B cell (primary cell): ENCODE results near the gene RIMKLB. TPM values are rescaled to one million over a fixed set of nuclear protein-coding genes. Genes with fewer than 3 reads are reported as not detected.
"Not testable (repeated sequence)": the region's sequence is repeated elsewhere in the genome, so short reads cannot be mapped to it uniquely, and the experiment has no call there.

Experiments used
- ATAC-seq: fragments of 200-7000 bp; cut with Tn5 transposase; one replicate; pipeline ENCODE4 v1.10.0; 2021; ENCODE audit warnings: low read depth, mild to moderate bottlenecking, moderate number of reproducible peaks, moderate library complexity
- CTCF ChIA-PET: fragments of 350-600 bp; sonication (Branson Sonifier 250); formaldehyde crosslinking; loops from one replicate; lab custom pipeline; 2021; ENCODE audit warnings: antibody characterized with exemption, inconsistent platforms; lab: Charles Lee
- POLR2A ChIA-PET: fragments of 350-600 bp; sonication (Branson Sonifier 250); formaldehyde crosslinking; loops from one replicate; lab custom pipeline; 2021; ENCODE audit warnings: antibody characterized with exemption; lab: Charles Lee
- DNase-seq: peaks from one replicate; pipeline ENCODE4 v3.0.0; 2013
- H2AFZ ChIP-seq: 2 replicates; pipeline ENCODE4 v1.6.1; 2012; ENCODE audit warnings: mild to moderate bottlenecking, low read depth, low read length; ENCODE audit not compliant: insufficient read depth, poor library complexity, severe bottlenecking
- H3K27ac ChIP-seq, 2 donors: 1 replicate in 1 of 2; 2 replicates in 1 of 2; pipeline ENCODE4 v1.5.1; 2012 to 2013; ENCODE audit warnings: low read length in 2 of 2, mild to moderate bottlenecking in 2 of 2, moderate library complexity in 1 of 2
- H3K27me3 ChIP-seq, 4 experiments: fragments of 200-600 bp in 1 of 4; sonication (generic) in 1 of 4; replicated peaks in 1 of 4; 1 replicate in 2 of 4; 2 replicates in 2 of 4; pipeline versions ENCODE4 v1.6.1 to v1.7.0; 2013 to 2016; ENCODE audit warnings: low read length in 3 of 4, mild to moderate bottlenecking in 2 of 4, mixed read lengths in 1 of 4, moderate library complexity in 1 of 4; ENCODE audit not compliant: insufficient read depth in 4 of 4, control insufficient read depth in 3 of 4; ENCODE audit errors: control extremely low read depth in 1 of 4
- H3K36me3 ChIP-seq, 2 experiments: replicated peaks in 1 of 2; 1 replicate in 1 of 2; 2 replicates in 1 of 2; pipeline versions ENCODE4 v1.6.1 to v1.7.1; 2013; ENCODE audit warnings: low read length in 1 of 2; ENCODE audit not compliant: insufficient read depth in 2 of 2, control insufficient read depth in 1 of 2; ENCODE audit errors: control extremely low read depth in 1 of 2, extremely low read depth in 1 of 2
- H3K4me1 ChIP-seq, 2 donors: fragments of 200-600 bp in 1 of 2; sonication (generic) in 1 of 2; 1 replicate in 1 of 2; 2 replicates in 1 of 2; pipeline versions ENCODE4 v1.5.1 to v1.6.1; 2013 to 2017; ENCODE audit warnings: low read length in 2 of 2; ENCODE audit not compliant: control insufficient read depth in 2 of 2, insufficient read depth in 2 of 2
- H3K4me2 ChIP-seq: replicated peaks from 2 replicates; pipeline ENCODE3; 2012; ENCODE audit warnings: mild to moderate bottlenecking, low read depth, low read length; ENCODE audit not compliant: poor library complexity, severe bottlenecking
- H3K4me3 ChIP-seq, 5 experiments: fragments of 200-600 bp in 1 of 5; sonication (generic) in 1 of 5; 1 replicate in 3 of 5; 2 replicates in 2 of 5; pipeline versions ENCODE4 v1.5.1 to v1.7.0; 2011 to 2016; ENCODE audit warnings: low read length in 4 of 5, mild to moderate bottlenecking in 4 of 5, low read depth in 2 of 5, control low read depth in 1 of 5, moderate library complexity in 1 of 5; ENCODE audit not compliant: insufficient read depth in 1 of 5; ENCODE audit errors: control extremely low read depth in 1 of 5, extremely low read depth in 1 of 5
- H3K79me2 ChIP-seq: fragments of 200-600 bp; sonication (generic); one replicate; pipeline ENCODE4 v1.6.0; 2016; ENCODE audit warnings: low read length; ENCODE audit not compliant: control insufficient read depth, insufficient read depth
- H3K9ac ChIP-seq: fragments of 200-600 bp; sonication (generic); 2 replicates; pipeline ENCODE4 v1.6.1; 2017; ENCODE audit warnings: mild to moderate bottlenecking, low read length, moderate library complexity
- H3K9me3 ChIP-seq, 3 donors: one replicate each; pipeline versions ENCODE4 v1.6.1 to v1.7.1; 2013; ENCODE audit warnings: low read length in 2 of 3; ENCODE audit not compliant: control insufficient read depth in 2 of 3, insufficient read depth in 1 of 3; ENCODE audit errors: control extremely low read depth in 1 of 3
- H4K20me1 ChIP-seq: 2 replicates; pipeline ENCODE4 v1.6.0; 2012; ENCODE audit warnings: mild to moderate bottlenecking, low read length; ENCODE audit not compliant: insufficient read depth, control insufficient read depth, poor library complexity, severe bottlenecking
- H3K27ac Mint-ChIP-seq: one replicate; pipeline ENCODE4 v1.8.0; 2021; ENCODE audit warnings: mixed read lengths
- H3K27me3 Mint-ChIP-seq: one replicate; pipeline ENCODE4 v1.8.0; 2021; ENCODE audit warnings: mixed read lengths
- H3K4me1 Mint-ChIP-seq: one replicate; pipeline ENCODE4 v1.8.0; 2021; ENCODE audit warnings: mixed read lengths
- H3K4me3 Mint-ChIP-seq: one replicate; pipeline ENCODE4 v1.8.0; 2021; ENCODE audit warnings: mixed read lengths
- H3K9me3 Mint-ChIP-seq: one replicate; pipeline ENCODE4 v1.8.0; 2022; ENCODE audit warnings: mixed read lengths; ENCODE audit not compliant: insufficient read depth
- CTCF ChIP-seq: fragments of 200-600 bp; IDR thresholded peaks from one replicate; pipeline ENCODE4 v1.8.0; 2022; ENCODE audit warnings: antibody characterized with exemption, mild to moderate bottlenecking
- EZH2 ChIP-seq: IDR thresholded peaks from 2 replicates; pipeline ENCODE4 v1.6.1; 2012; ENCODE audit warnings: borderline replicate concordance, low read depth, mild to moderate bottlenecking, moderate library complexity, low read length; ENCODE audit not compliant: insufficient read depth, poor library complexity, severe bottlenecking
- whole genome bisulfite sequencing: methylation state at CpG from one replicate; pipeline ENCODE4 v1.1.5; 2013; ENCODE audit warnings: missing lambda C conversion rate; ENCODE audit not compliant: insufficient coverage; 5-methylcytosine and 5-hydroxymethylcytosine counted together
- intact Hi-C: fragments of 100-400 bp; cut with micrococcal nuclease; formaldehyde crosslinking; loops from one replicate; pipeline ENCODE4 v1.10.0; 2022
- polyA plus RNA-seq: library from polyadenylated mRNA; depleted of rRNA; stranded (reverse); fragments of >200 nt; gene quantifications from 2 replicates; pipeline ENCODE4 v1.2.3, GENCODE V29; 2012
- total RNA-seq, 2 donors: library from RNA; stranded (reverse); fragments of 120-200 nt in 1 of 2; gene quantifications; 1 replicate in 1 of 2; 2 replicates in 1 of 2; pipeline versions ENCODE4 v1.2.3 to v1.2.4, GENCODE V29; 2013 to 2022

RIMKLB gene
- total and polyA plus RNA-seq, 2 donors (not counting 1 experiment from before 2014, with no cell fraction given): 27.8 to 54.2 TPM

DNA sequence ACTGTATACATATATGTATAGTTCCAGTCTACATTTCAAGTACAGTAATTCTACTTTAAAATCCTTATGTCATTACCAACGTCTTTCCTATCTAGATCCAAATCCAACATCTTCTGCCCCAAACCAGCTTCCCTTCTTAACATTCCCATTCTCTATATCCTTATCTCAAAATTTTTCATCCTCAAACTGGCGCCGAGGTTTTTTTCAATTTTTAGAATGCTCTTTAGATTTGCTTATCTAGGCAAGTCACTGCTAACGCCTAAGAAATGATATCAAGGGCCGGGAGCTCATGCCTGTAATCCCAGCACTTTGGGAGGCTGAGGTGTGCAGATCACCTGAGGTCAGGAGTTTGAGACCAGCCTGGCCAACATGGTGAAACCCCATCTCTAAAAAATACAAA, 48.3 kb downstream of the RIMKLB start:
- no peak overlapping the region for H3K9ac ChIP-seq
- peaks cover 0 to 16% of the 10 kb centered on the region in 2 experiments for H3K36me3 ChIP-seq
- H3K9me3 ChIP-seq: no peaks in the 10 kb centered on the region
- no peak for DNase-seq
- no peak overlapping the region for H3K27ac ChIP-seq
- no peaks in the 10 kb centered on the region for H3K9me3 Mint-ChIP-seq
- H3K4me3 Mint-ChIP-seq: no peak overlapping the region
- 67% methylated on average over 2 of the region's 5 CpGs for WGBS
- TF ChIP-seq CTCF (no peak), EZH2 (no peak)
- no peaks in the 10 kb centered on the region for H3K27me3 Mint-ChIP-seq
- H2AFZ ChIP-seq: no peak overlapping the region
- intact Hi-C loops: no loop called here
- no peaks in the 10 kb centered on the region for H4K20me1 ChIP-seq
- CTCF ChIA-PET: no interaction called here
- H3K4me1 ChIP-seq: no peaks in the 10 kb centered on the region
- no peak overlapping the region for H3K27ac Mint-ChIP-seq
- H3K4me1 Mint-ChIP-seq: no peaks in the 10 kb centered on the region
- ATAC-seq: no peak
- POLR2A ChIA-PET: no interaction called here
- H3K79me2 ChIP-seq: no peaks in the 10 kb centered on the region
- H3K27me3 ChIP-seq: no peaks in the 10 kb centered on the region
- H3K4me2 ChIP-seq: no peak overlapping the region
- no peak overlapping the region for H3K4me3 ChIP-seq

DNA sequence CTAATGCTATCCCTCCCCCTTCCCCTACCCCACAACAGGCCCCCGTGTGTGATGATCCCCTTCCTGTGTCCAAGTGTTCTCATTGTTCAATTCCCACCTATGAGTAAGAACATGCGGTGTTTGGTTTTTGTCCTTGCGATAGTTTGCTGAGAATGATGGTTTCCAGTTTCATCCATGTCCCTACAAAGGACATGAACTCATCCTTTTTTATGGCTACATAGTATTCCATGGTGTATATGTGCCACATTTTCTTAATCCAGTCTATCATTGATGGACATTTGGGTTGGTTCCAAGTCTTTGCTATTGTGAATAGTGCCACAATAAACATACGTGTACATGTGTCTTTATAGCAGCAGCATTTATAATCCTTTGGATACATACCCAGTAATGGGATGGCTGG, 62.3 kb downstream of the RIMKLB start:
- H3K4me1 Mint-ChIP-seq, POLR2A ChIA-PET, H3K9ac ChIP-seq, H3K27me3 Mint-ChIP-seq, H3K9me3 Mint-ChIP-seq, H4K20me1 ChIP-seq, H2AFZ ChIP-seq, intact Hi-C loops, H3K4me2 ChIP-seq, CTCF ChIA-PET, H3K79me2 ChIP-seq, ATAC-seq, H3K9me3 ChIP-seq, H3K36me3 ChIP-seq, H3K27ac Mint-ChIP-seq, H3K4me3 Mint-ChIP-seq, H3K27ac ChIP-seq, H3K4me3 ChIP-seq, H3K27me3 ChIP-seq, H3K4me1 ChIP-seq, DNase-seq: not testable (repeated sequence)
- no CpG with 5 or more reads among the region's 4 CpGs for WGBS

GRCh38 chr12:8762701-8763100, 64.9 kb downstream of the RIMKLB start:
- 93% methylated on average over 5 of the region's 6 CpGs for WGBS

More at GRCh38 chr12:8762701-8763100, 64.9 kb downstream of the RIMKLB start:
- H3K79me2 ChIP-seq, H3K4me2 ChIP-seq, H3K27ac ChIP-seq, H3K4me1 ChIP-seq, H4K20me1 ChIP-seq, H2AFZ ChIP-seq, H3K9me3 ChIP-seq, ATAC-seq, H3K9me3 Mint-ChIP-seq, H3K9ac ChIP-seq, H3K27me3 ChIP-seq, H3K4me3 Mint-ChIP-seq, H3K4me1 Mint-ChIP-seq, intact Hi-C loops, H3K27ac Mint-ChIP-seq, DNase-seq, H3K36me3 ChIP-seq, POLR2A ChIA-PET, CTCF ChIA-PET, H3K4me3 ChIP-seq, H3K27me3 Mint-ChIP-seq: not testable (repeated sequence)
